Measurements from ENCODE around the gene GALNTL6. TPM values are rescaled to one million over a fixed set of nuclear protein-coding genes. Genes with fewer than 3 reads are reported as not detected.

GALNTL6 gene
- total and polyA plus RNA-seq, 2 donors (not counting 1 experiment from before 2014, with no cell fraction given) = 0.99 to 1.1 TPM

DNA sequence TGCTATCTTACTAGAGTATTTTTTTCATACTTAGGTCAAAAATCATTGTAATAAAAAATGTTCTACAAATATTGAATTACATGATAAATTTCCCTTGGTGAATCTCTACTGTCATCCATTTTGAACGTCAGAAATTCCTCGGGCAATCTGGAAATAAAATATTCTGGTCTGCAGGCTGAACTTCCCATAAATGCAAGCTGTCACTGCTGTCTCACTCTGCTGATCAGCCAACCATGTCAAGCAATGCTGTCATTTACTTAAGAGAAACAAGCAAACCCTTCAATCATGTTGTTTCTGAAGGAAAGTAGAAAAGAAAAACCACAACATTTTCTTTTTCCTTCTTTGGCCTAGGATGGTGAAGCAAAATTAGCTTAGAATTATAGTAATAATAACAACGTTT is 841.3 kb downstream of the GALNTL6 start:
- ChIA-PET CTCF (no interaction called here), POLR2A (no interaction called here)
- H3K27me3 ChIP-seq (replicated peaks in 1 of 4; ENCODE audit: control extremely low read depth in 1 of 4, control insufficient read depth in 3 of 4, insufficient read depth in 4 of 4, low read length in 3 of 4) = no peaks in the 10 kb centered on the region
- no peak overlapping the region for H3K9ac ChIP-seq (ENCODE audit: low read length)
- no peaks in the 10 kb centered on the region for H3K4me1 Mint-ChIP-seq
- no peak overlapping the region for H3K4me3 Mint-ChIP-seq
- H2AFZ ChIP-seq (ENCODE audit: insufficient read depth, low read depth, low read length, poor library complexity, severe bottlenecking) = no peak overlapping the region
- intact Hi-C loops (cut with micrococcal nuclease) = no loop called here
- H3K27me3 Mint-ChIP-seq = no peaks in the 10 kb centered on the region
- no peaks in the 10 kb centered on the region for H3K79me2 ChIP-seq (ENCODE audit: control insufficient read depth, insufficient read depth, low read length)
- no peaks in the 10 kb centered on the region for H3K36me3 ChIP-seq (replicated peaks in 1 of 2; ENCODE audit: control extremely low read depth in 1 of 2, control insufficient read depth in 1 of 2, extremely low read depth in 1 of 2, insufficient read depth in 2 of 2, low read length in 1 of 2)
- ATAC-seq (ENCODE audit: low read depth) (no peak), DNase-seq (no peak)
- no peak overlapping the region for H3K4me3 ChIP-seq (ENCODE audit: control extremely low read depth in 1 of 5, extremely low read depth in 1 of 5, insufficient read depth in 1 of 5, low read depth in 2 of 5, low read length in 4 of 5)
- TF ChIP-seq EZH2 (IDR thresholded peaks at IDR 0.05; ENCODE audit: borderline replicate concordance, insufficient read depth, low read depth, low read length, poor library complexity, severe bottlenecking) = no peak
- TF ChIP-seq, protein P1, sequence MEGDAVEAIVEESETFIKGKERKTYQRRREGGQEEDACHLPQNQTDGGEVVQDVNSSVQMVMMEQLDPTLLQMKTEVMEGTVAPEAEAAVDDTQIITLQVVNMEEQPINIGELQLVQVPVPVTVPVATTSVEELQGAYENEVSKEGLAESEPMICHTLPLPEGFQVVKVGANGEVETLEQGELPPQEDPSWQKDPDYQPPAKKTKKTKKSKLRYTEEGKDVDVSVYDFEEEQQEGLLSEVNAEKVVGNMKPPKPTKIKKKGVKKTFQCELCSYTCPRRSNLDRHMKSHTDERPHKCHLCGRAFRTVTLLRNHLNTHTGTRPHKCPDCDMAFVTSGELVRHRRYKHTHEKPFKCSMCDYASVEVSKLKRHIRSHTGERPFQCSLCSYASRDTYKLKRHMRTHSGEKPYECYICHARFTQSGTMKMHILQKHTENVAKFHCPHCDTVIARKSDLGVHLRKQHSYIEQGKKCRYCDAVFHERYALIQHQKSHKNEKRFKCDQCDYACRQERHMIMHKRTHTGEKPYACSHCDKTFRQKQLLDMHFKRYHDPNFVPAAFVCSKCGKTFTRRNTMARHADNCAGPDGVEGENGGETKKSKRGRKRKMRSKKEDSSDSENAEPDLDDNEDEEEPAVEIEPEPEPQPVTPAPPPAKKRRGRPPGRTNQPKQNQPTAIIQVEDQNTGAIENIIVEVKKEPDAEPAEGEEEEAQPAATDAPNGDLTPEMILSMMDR (IDR thresholded peaks at IDR 0.05) = no peak
- H4K20me1 ChIP-seq (ENCODE audit: control insufficient read depth, insufficient read depth, low read length, poor library complexity, severe bottlenecking) = no peaks in the 10 kb centered on the region
- H3K4me1 ChIP-seq (ENCODE audit: control insufficient read depth in 2 of 2, insufficient read depth in 2 of 2, low read length in 2 of 2) = no peaks in the 10 kb centered on the region
- 92% methylated on average over 2 of the region's 3 CpGs for WGBS (ENCODE audit: insufficient coverage)
- no peak overlapping the region for H3K4me2 ChIP-seq (replicated peaks; ENCODE audit: low read depth, low read length, poor library complexity, severe bottlenecking)
- H3K27ac Mint-ChIP-seq = no peak overlapping the region
- H3K9me3 ChIP-seq (ENCODE audit: control extremely low read depth in 1 of 3, control insufficient read depth in 2 of 3, insufficient read depth in 1 of 3, low read length in 2 of 3) = no peaks in the 10 kb centered on the region
- H3K27ac ChIP-seq (ENCODE audit: low read length in 2 of 2) = no peak overlapping the region
- H3K9me3 Mint-ChIP-seq (ENCODE audit: insufficient read depth) = no peaks in the 10 kb centered on the region

DNA sequence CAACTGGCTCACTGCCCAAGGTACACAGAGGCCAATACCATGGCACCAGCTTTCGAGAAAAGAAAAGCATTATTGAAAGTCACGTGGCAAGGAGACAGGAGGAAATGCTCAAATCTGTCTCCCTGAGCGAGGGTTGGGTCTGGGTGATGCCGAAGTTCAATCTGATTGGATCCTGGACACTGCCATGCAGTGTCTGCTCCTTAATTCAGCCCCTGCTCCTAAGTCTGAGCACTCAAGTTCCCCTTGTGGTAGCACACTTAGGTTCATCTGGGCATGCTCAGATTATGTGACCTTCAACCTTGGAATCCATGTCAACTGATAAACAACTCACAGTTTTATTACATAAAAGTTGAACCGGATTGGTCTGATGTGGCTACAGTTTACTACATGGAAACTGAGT is 842.9 kb downstream of the GALNTL6 start:
- Histone ChIP-seq H4K20me1 (ENCODE audit: control insufficient read depth, insufficient read depth, low read length, poor library complexity, severe bottlenecking) (no peaks in the 10 kb centered on the region), H3K4me1 (ENCODE audit: control insufficient read depth in 2 of 2, insufficient read depth in 2 of 2, low read length in 2 of 2) (no peaks in the 10 kb centered on the region), H3K79me2 (ENCODE audit: control insufficient read depth, insufficient read depth, low read length) (no peaks in the 10 kb centered on the region), H3K27ac (ENCODE audit: low read length in 2 of 2) (no peak overlapping the region), H3K4me2 (replicated peaks; ENCODE audit: low read depth, low read length, poor library complexity, severe bottlenecking) (no peak overlapping the region), H2AFZ (ENCODE audit: insufficient read depth, low read depth, low read length, poor library complexity, severe bottlenecking) (no peak overlapping the region), H3K9ac (ENCODE audit: low read length) (no peak overlapping the region), H3K9me3 (ENCODE audit: control extremely low read depth in 1 of 3, control insufficient read depth in 2 of 3, insufficient read depth in 1 of 3, low read length in 2 of 3) (no peaks in the 10 kb centered on the region), H3K4me3 (ENCODE audit: control extremely low read depth in 1 of 5, extremely low read depth in 1 of 5, insufficient read depth in 1 of 5, low read depth in 2 of 5, low read length in 4 of 5) (no peak overlapping the region), H3K36me3 (replicated peaks in 1 of 2; ENCODE audit: control extremely low read depth in 1 of 2, control insufficient read depth in 1 of 2, extremely low read depth in 1 of 2, insufficient read depth in 2 of 2, low read length in 1 of 2) (no peaks in the 10 kb centered on the region), H3K27me3 (replicated peaks in 1 of 4; ENCODE audit: control extremely low read depth in 1 of 4, control insufficient read depth in 3 of 4, insufficient read depth in 4 of 4, low read length in 3 of 4) (no peaks in the 10 kb centered on the region)
- intact Hi-C loops (cut with micrococcal nuclease) = no loop called here
- H3K4me1 Mint-ChIP-seq = no peaks in the 10 kb centered on the region
- H3K9me3 Mint-ChIP-seq (ENCODE audit: insufficient read depth) = no peaks in the 10 kb centered on the region
- no peak overlapping the region for H3K4me3 Mint-ChIP-seq
- DNase-seq = no peak
- H3K27me3 Mint-ChIP-seq = no peaks in the 10 kb centered on the region
- POLR2A ChIA-PET = no interaction called here
- TF ChIP-seq, protein P1 (IDR thresholded peaks at IDR 0.05) = no peak
- TF ChIP-seq EZH2 (IDR thresholded peaks at IDR 0.05; ENCODE audit: borderline replicate concordance, insufficient read depth, low read depth, low read length, poor library complexity, severe bottlenecking) = no peak
- 80% methylated on average over 4 of the region's 5 CpGs for WGBS (ENCODE audit: insufficient coverage)
- ATAC-seq (ENCODE audit: low read depth) = no peak
- CTCF ChIA-PET = no interaction called here
- no peak overlapping the region for H3K27ac Mint-ChIP-seq
